ENCODE measurements around the gene GID8. TPM values are rescaled to one million over a fixed set of nuclear protein-coding genes. Genes with fewer than 3 reads are reported as not detected.

GID8 gene
- total RNA-seq, 4 donors from 2014 or later, result 16.4 to 48.6 (median 40.0) TPM

DNA sequence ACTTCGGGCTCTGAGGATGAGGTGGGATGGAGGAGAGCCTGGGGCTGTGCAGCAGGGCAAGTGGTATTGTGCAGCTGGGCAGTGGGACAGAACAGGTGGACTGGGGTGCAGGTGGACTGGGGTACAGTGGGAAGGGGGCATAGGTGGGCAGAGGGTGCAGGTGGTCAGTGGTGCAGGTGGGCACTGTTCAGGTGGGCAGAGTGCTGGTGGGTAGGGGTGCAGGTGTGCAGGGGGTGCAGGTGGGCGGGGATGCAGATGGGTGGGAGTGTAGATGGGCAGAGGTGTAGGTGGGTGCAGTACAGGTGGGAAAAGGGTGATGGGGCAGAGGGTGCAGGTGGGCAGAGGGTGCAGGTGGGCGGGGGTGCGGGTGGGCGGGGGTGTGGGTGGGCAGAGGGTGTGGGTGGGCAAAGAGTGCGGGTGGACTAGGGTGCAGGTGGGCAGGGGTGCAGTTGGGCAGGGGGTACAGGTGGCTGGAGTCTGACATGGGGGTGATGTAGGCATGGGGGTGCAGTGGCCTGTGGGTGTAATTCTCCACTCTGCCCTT lies 48.4 kb downstream of the GID8 start:
- DNase-seq, result no peak
- Histone ChIP-seq H3K27me3 (peaks cover 0 to 21% of the 10 kb centered on the region in 2 donors), H3K27ac (no peak overlapping the region), H3K4me3 (no peak overlapping the region), H3K9me3 (no peaks in the 10 kb centered on the region), H3K4me1 (no peaks in the 10 kb centered on the region), H3K36me3 (no peaks in the 10 kb centered on the region)
- intact Hi-C loops (cut with DNase I; ENCODE audit: low total_unique reads), result no loop called here
- no peak for TF ChIP-seq POLR2A (IDR thresholded peaks at IDR 0.05)
- TF ChIP-seq, protein P1, sequence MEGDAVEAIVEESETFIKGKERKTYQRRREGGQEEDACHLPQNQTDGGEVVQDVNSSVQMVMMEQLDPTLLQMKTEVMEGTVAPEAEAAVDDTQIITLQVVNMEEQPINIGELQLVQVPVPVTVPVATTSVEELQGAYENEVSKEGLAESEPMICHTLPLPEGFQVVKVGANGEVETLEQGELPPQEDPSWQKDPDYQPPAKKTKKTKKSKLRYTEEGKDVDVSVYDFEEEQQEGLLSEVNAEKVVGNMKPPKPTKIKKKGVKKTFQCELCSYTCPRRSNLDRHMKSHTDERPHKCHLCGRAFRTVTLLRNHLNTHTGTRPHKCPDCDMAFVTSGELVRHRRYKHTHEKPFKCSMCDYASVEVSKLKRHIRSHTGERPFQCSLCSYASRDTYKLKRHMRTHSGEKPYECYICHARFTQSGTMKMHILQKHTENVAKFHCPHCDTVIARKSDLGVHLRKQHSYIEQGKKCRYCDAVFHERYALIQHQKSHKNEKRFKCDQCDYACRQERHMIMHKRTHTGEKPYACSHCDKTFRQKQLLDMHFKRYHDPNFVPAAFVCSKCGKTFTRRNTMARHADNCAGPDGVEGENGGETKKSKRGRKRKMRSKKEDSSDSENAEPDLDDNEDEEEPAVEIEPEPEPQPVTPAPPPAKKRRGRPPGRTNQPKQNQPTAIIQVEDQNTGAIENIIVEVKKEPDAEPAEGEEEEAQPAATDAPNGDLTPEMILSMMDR (IDR thresholded peaks at IDR 0.05), result no peak

- no peak for DNase-seq
- intact Hi-C loops (cut with DNase I; ENCODE audit: low total_unique reads), result no loop called here
Observed at GRCh38 chr20:62987114-62987513, 49.2 kb downstream of the GID8 start.

DNA sequence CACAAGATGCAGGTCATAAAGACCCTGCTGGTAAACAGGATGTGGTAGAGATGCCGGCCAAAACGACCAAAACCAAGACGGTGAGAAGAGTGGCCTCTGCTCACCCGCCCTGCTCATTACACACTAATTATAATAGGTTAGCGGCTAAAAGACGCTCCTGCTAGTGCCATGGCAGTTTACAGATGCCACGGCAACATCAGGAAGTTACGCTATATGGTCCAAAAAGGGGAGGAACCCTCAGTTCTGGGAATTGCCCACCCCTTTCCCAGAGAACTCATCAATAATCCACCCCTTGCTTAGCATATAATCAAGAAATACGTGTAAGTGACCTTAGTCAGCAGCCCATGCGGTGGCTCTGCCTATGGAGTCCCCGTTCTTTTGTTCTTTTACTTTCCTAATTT lies 51.3 kb downstream of the GID8 start:
- no peak for TF ChIP-seq POLR2A (IDR thresholded peaks at IDR 0.05)
- TF ChIP-seq, protein P1 (IDR thresholded peaks at IDR 0.05), result no peak
- Histone ChIP-seq H3K27ac (no peak overlapping the region), H3K9me3 (no peaks in the 10 kb centered on the region), H3K4me1 (no peaks in the 10 kb centered on the region), H3K4me3 (no peak overlapping the region), H3K27me3 (no peaks in the 10 kb centered on the region), H3K36me3 (no peaks in the 10 kb centered on the region)
- intact Hi-C loops (cut with DNase I; ENCODE audit: low total_unique reads), result no loop called here
- no peak for DNase-seq

More at GRCh38 chr20:62987114-62987513, 49.2 kb downstream of the GID8 start:
- Histone ChIP-seq H3K4me1 (no peaks in the 10 kb centered on the region), H3K27ac (no peak overlapping the region), H3K27me3 (peaks cover 0 to 13% of the 10 kb centered on the region in 2 donors), H3K4me3 (no peak overlapping the region), H3K36me3 (no peaks in the 10 kb centered on the region), H3K9me3 (no peaks in the 10 kb centered on the region)
- TF ChIP-seq, protein P1 (IDR thresholded peaks at IDR 0.05), result no peak
- TF ChIP-seq POLR2A (IDR thresholded peaks at IDR 0.05), result no peak

- intact Hi-C loops (cut with DNase I; ENCODE audit: low total_unique reads), result no loop called here
- H3K36me3 ChIP-seq, result no peaks in the 10 kb centered on the region
- H3K9me3 ChIP-seq, result no peaks in the 10 kb centered on the region
- no peak for TF ChIP-seq POLR2A (IDR thresholded peaks at IDR 0.05)
- TF ChIP-seq, protein P1 (IDR thresholded peaks at IDR 0.05), result no peak
- H3K27ac ChIP-seq, result no peak overlapping the region
- H3K4me1 ChIP-seq, result no peaks in the 10 kb centered on the region
- DNase-seq, result no peak
- no peak overlapping the region for H3K4me3 ChIP-seq
- H3K27me3 ChIP-seq, result no peaks in the 10 kb centered on the region
Observed at GRCh38 chr20:62990306-62990825, 52.4 kb downstream of the GID8 start.

- DNase-seq, result no peak
- no peaks in the 10 kb centered on the region for H3K4me1 ChIP-seq
- no peak for TF ChIP-seq POLR2A (IDR thresholded peaks at IDR 0.05)
- H3K36me3 ChIP-seq, result no peaks in the 10 kb centered on the region
- H3K27ac ChIP-seq, result no peak overlapping the region
- intact Hi-C loops (cut with DNase I; ENCODE audit: low total_unique reads), result no loop called here
- H3K4me3 ChIP-seq, result no peak overlapping the region
- H3K9me3 ChIP-seq, result no peaks in the 10 kb centered on the region
- H3K27me3 ChIP-seq, result no peaks in the 10 kb centered on the region
Observed at GRCh38 chr20:62991196-62991807, 53.4 kb downstream of the GID8 start.

All from uterus (tissue), 4 donors.